ENCODE measurements around the gene VCPKMT. TPM values are rescaled to one million over a fixed set of nuclear protein-coding genes. Genes with fewer than 3 reads are reported as not detected.

Gene VCPKMT
- total RNA-seq, 2 donors from 2014 or later: 14.0 to 24.6 TPM

GRCh38 chr14:50106178-50106577 is 10.2 kb downstream of the VCPKMT start:
- no peak for ATAC-seq
- no peak for DNase-seq (ENCODE audit: low spot score)
- H3K4me3 Mint-ChIP-seq: no peak overlapping the region
- no peaks in the 10 kb centered on the region for H3K9me3 Mint-ChIP-seq
- H3K27ac Mint-ChIP-seq: peak overlapping the region in 1 of 2 donors; percentile 83
- H3K36me3 Mint-ChIP-seq: peaks cover 5% of the 10 kb centered on the region
- H3K4me1 Mint-ChIP-seq (ENCODE audit: low read depth in 2 of 2): peaks cover 18 to 19% of the 10 kb centered on the region in 2 donors
- H3K27me3 Mint-ChIP-seq: no peaks in the 10 kb centered on the region

- Mint-ChIP-seq H3K4me3 (peak overlapping the region; percentile 47), H3K27me3 (no peaks in the 10 kb centered on the region), H3K9me3 (no peaks in the 10 kb centered on the region), H3K27ac (peak overlapping the region; percentile 79 to 83), H3K4me1 (ENCODE audit: low read depth in 2 of 2) (peaks cover 24 to 27% of the 10 kb centered on the region in 2 donors), H3K36me3 (no peaks in the 10 kb centered on the region)
- DNase-seq (ENCODE audit: low spot score) (no peak), ATAC-seq (no peak)
These were observed 12.8 kb downstream of the VCPKMT start for GRCh38 chr14:50103558-50103957.

- ATAC-seq (no peak), DNase-seq (ENCODE audit: low spot score) (no peak)
- no peaks in the 10 kb centered on the region for H3K36me3 Mint-ChIP-seq
- H3K27ac Mint-ChIP-seq: peak overlapping the region in 1 of 2 donors; percentile 52
- no peaks in the 10 kb centered on the region for H3K9me3 Mint-ChIP-seq
- H3K4me1 Mint-ChIP-seq (ENCODE audit: low read depth in 2 of 2): peaks cover 31 to 37% of the 10 kb centered on the region in 2 donors
- no peaks in the 10 kb centered on the region for H3K27me3 Mint-ChIP-seq
- H3K4me3 Mint-ChIP-seq: no peak overlapping the region
These were observed 15.0 kb downstream of the VCPKMT start for GRCh38 chr14:50101417-50101816.

- ATAC-seq (no peak), DNase-seq (ENCODE audit: low spot score) (no peak)
- Mint-ChIP-seq H3K36me3 (peaks cover 3% of the 10 kb centered on the region), H3K9me3 (no peaks in the 10 kb centered on the region), H3K27ac (peak overlapping the region; percentile 6 to 52), H3K27me3 (no peaks in the 10 kb centered on the region), H3K4me3 (no peak overlapping the region), H3K4me1 (ENCODE audit: low read depth in 2 of 2) (peaks cover 36 to 43% of the 10 kb centered on the region in 2 donors)
These were observed 15.6 kb downstream of the VCPKMT start for GRCh38 chr14:50100805-50101204.

- DNase-seq (ENCODE audit: low spot score) (no peak), ATAC-seq (no peak)
- peak overlapping the region; percentile 6 to 52 for H3K27ac Mint-ChIP-seq
- H3K27me3 Mint-ChIP-seq: no peaks in the 10 kb centered on the region
- H3K4me1 Mint-ChIP-seq (ENCODE audit: low read depth in 2 of 2): peaks cover 39 to 41% of the 10 kb centered on the region in 2 donors
- H3K9me3 Mint-ChIP-seq: no peaks in the 10 kb centered on the region
- H3K4me3 Mint-ChIP-seq: no peak overlapping the region
- peaks cover 6% of the 10 kb centered on the region for H3K36me3 Mint-ChIP-seq
These were observed 17.0 kb downstream of the VCPKMT start for GRCh38 chr14:50099335-50099734.

- peaks cover 44 to 45% of the 10 kb centered on the region in 2 donors for H3K4me1 Mint-ChIP-seq (ENCODE audit: low read depth in 2 of 2)
- peak overlapping the region; percentile 60 to 79 for H3K27ac Mint-ChIP-seq
- ATAC-seq (no peak), DNase-seq (ENCODE audit: low spot score) (no peak)
- peak overlapping the region; percentile 50 for H3K4me3 Mint-ChIP-seq
- peaks cover 6% of the 10 kb centered on the region for H3K36me3 Mint-ChIP-seq
- H3K27me3 Mint-ChIP-seq: no peaks in the 10 kb centered on the region
- no peaks in the 10 kb centered on the region for H3K9me3 Mint-ChIP-seq
These were observed 20.5 kb downstream of the VCPKMT start for GRCh38 chr14:50095895-50096294.

GRCh38 chr14:50094056-50094755 is 22.2 kb downstream of the VCPKMT start:
- Mint-ChIP-seq H3K9me3 (no peaks in the 10 kb centered on the region), H3K4me3 (no peak overlapping the region), H3K27me3 (no peaks in the 10 kb centered on the region), H3K36me3 (peaks cover 6% of the 10 kb centered on the region), H3K4me1 (ENCODE audit: low read depth in 2 of 2) (peaks cover 36 to 45% of the 10 kb centered on the region in 2 donors), H3K27ac (peak overlapping the region in 1 of 2 donors; percentile 8)
- ATAC-seq (no peak), DNase-seq (ENCODE audit: low spot score) (no peak)

GRCh38 chr14:50093496-50093895 is 22.9 kb downstream of the VCPKMT start:
- H3K36me3 Mint-ChIP-seq: peaks cover 6% of the 10 kb centered on the region
- H3K4me1 Mint-ChIP-seq (ENCODE audit: low read depth in 2 of 2): peaks cover 35 to 51% of the 10 kb centered on the region in 2 donors
- ATAC-seq (no peak), DNase-seq (ENCODE audit: low spot score) (no peak)
- peak overlapping the region in 1 of 2 donors; percentile 8 for H3K27ac Mint-ChIP-seq
- no peak overlapping the region for H3K4me3 Mint-ChIP-seq
- no peaks in the 10 kb centered on the region for H3K9me3 Mint-ChIP-seq
- H3K27me3 Mint-ChIP-seq: no peaks in the 10 kb centered on the region

- H3K9me3 Mint-ChIP-seq: no peaks in the 10 kb centered on the region
- H3K27ac Mint-ChIP-seq: peak overlapping the region; percentile 8 to 26
- ATAC-seq: no peak
- peaks cover 46 to 62% of the 10 kb centered on the region in 2 donors for H3K4me1 Mint-ChIP-seq (ENCODE audit: low read depth in 2 of 2)
- H3K36me3 Mint-ChIP-seq: peaks cover 10% of the 10 kb centered on the region
- no peak for DNase-seq (ENCODE audit: low spot score)
- H3K4me3 Mint-ChIP-seq: no peak overlapping the region
- H3K27me3 Mint-ChIP-seq: no peaks in the 10 kb centered on the region
These were observed 24.3 kb downstream of the VCPKMT start for GRCh38 chr14:50092006-50092555.

- peaks cover 10% of the 10 kb centered on the region for H3K36me3 Mint-ChIP-seq
- H3K27me3 Mint-ChIP-seq: no peaks in the 10 kb centered on the region
- peak overlapping the region; percentile 21 to 26 for H3K27ac Mint-ChIP-seq
- no peaks in the 10 kb centered on the region for H3K9me3 Mint-ChIP-seq
- DNase-seq (ENCODE audit: low spot score) (no peak), ATAC-seq (no peak)
- H3K4me1 Mint-ChIP-seq (ENCODE audit: low read depth in 2 of 2): peaks cover 41 to 59% of the 10 kb centered on the region in 2 donors
- H3K4me3 Mint-ChIP-seq: no peak overlapping the region
These were observed 25.0 kb downstream of the VCPKMT start for GRCh38 chr14:50091240-50091913.

GRCh38 chr14:50089208-50089607 is 27.2 kb downstream of the VCPKMT start:
- peaks cover 4% of the 10 kb centered on the region for H3K36me3 Mint-ChIP-seq
- peaks cover 54 to 71% of the 10 kb centered on the region in 2 donors for H3K4me1 Mint-ChIP-seq (ENCODE audit: low read depth in 2 of 2)
- DNase-seq (ENCODE audit: low spot score) (no peak), ATAC-seq (no peak)
- H3K4me3 Mint-ChIP-seq: no peak overlapping the region
- H3K9me3 Mint-ChIP-seq: no peaks in the 10 kb centered on the region
- H3K27me3 Mint-ChIP-seq: no peaks in the 10 kb centered on the region
- peak overlapping the region in 1 of 2 donors; percentile 92 for H3K27ac Mint-ChIP-seq

- peak overlapping the region in 1 of 2 donors; percentile 92 for H3K27ac Mint-ChIP-seq
- peaks cover 51 to 71% of the 10 kb centered on the region in 2 donors for H3K4me1 Mint-ChIP-seq (ENCODE audit: low read depth in 2 of 2)
- H3K36me3 Mint-ChIP-seq: peaks cover 4% of the 10 kb centered on the region
- no peaks in the 10 kb centered on the region for H3K27me3 Mint-ChIP-seq
- no peak overlapping the region for H3K4me3 Mint-ChIP-seq
- DNase-seq (ENCODE audit: low spot score) (no peak), ATAC-seq (no peak)
- no peaks in the 10 kb centered on the region for H3K9me3 Mint-ChIP-seq
These were observed 27.6 kb downstream of the VCPKMT start for GRCh38 chr14:50088731-50089130.

GRCh38 chr14:50088117-50088515 is 28.3 kb downstream of the VCPKMT start:
- ATAC-seq (no peak), DNase-seq (ENCODE audit: low spot score) (no peak)
- H3K4me3 Mint-ChIP-seq: peak overlapping the region; percentile 72
- no peaks in the 10 kb centered on the region for H3K9me3 Mint-ChIP-seq
- peak overlapping the region; percentile 88 to 92 for H3K27ac Mint-ChIP-seq
- peaks cover 4% of the 10 kb centered on the region for H3K36me3 Mint-ChIP-seq
- H3K27me3 Mint-ChIP-seq: no peaks in the 10 kb centered on the region
- peaks cover 51 to 70% of the 10 kb centered on the region in 2 donors for H3K4me1 Mint-ChIP-seq (ENCODE audit: low read depth in 2 of 2)

Measured in natural killer cell treated with Interleukin-12 subunit alpha and Interleukin-12 subunit beta and Interleukin-15 and Interleukin-18, amount 100 ng/mL, for 72 hours (primary cell).